T-helper 1 cell treated with Interleukin-12 subunit alpha and Interleukin-12 subunit beta and Interleukin-4 antibody, amounts not matched to agents 30 ng/mL and 1 ng/mL, for 36 hours (primary cell): ENCODE data around the gene SUGCT. TPM values are rescaled to one million over a fixed set of nuclear protein-coding genes. Genes with fewer than 3 reads are reported as not detected.

Experiments
- intact Hi-C: fragments of 100-400 bp; cut with micrococcal nuclease; formaldehyde crosslinking; loops from one replicate; pipeline ENCODE4 v1.15.1; 2024
- total RNA-seq: library from RNA; stranded (reverse); gene quantifications from 2 replicates; pipeline ENCODE4 v1.2.3, GENCODE V29; 2022

Gene SUGCT
- total RNA-seq, 1 donor from 2014 or later, result not detected

GRCh38 chr7:40848541-40849221 lies 713.9 kb downstream of the SUGCT start:
- intact Hi-C loops, result no loop called here

DNA sequence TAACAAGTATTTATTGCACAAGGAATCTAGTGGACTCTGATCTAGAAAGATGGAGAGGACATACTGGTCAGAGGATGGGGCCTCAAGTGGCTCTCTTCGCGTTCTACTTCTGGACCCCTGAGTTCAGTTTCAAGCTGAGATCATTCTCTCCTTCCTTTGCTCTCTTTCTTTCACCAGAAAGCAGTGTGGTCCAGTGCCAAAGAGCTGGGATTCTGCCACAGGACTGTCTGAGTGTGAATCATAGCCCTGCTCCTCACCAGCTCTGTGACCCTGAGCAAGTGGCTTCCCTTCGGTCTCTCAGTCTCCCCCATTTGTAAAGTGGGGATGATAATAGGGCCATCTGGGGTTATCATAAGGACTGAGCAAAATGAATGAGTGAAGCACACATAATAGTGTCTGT lies 715.2 kb downstream of the SUGCT start:
- intact Hi-C loops, result no loop called here

- intact Hi-C loops, result no loop called here
Observed at GRCh38 chr7:40851001-40851400, 716.2 kb downstream of the SUGCT start.

GRCh38 chr7:40859076-40859475 lies 724.3 kb downstream of the SUGCT start:
- intact Hi-C loops, result no loop called here

GRCh38 chr7:40859965-40860543 lies 725.2 kb downstream of the SUGCT start:
- intact Hi-C loops, result no loop called here

DNA sequence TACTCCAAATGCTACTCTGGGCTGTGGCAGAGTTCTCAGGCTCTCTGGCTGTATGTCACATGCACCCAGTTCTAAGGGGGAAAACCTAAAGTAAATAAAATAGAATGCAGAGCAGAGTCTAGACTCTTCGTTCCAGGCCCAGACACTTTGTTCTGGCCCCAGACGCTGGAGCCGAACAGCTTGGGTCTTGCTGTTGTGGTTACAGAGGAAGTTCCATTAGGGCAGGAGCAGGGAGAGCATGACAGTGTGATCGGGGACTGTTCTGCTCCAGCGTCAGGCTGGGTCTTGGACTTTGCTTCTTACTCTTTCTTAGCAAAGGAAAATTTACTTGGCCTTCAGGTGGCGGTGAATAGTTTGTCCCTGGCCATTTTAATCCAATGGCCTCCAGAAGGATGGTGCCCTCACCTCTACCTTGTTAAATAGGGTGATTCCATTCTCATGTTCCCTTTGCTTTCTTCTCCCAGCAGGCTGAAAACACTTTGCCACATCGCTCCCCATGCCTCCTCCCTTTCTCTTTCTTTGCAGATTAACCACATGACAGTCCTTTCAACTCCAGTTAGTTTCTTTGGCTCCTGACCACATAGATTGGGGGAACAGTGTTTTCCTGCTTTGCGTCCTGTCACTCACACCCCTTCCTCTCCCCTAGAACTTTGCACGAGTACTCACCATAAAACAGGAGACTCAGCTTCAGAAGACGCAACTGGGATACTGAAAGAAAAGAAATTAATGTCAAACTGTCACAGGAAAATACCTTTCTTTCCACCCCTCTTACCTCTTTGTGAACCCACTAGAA lies 730.8 kb downstream of the SUGCT start:
- intact Hi-C loops, result no loop called here

DNA sequence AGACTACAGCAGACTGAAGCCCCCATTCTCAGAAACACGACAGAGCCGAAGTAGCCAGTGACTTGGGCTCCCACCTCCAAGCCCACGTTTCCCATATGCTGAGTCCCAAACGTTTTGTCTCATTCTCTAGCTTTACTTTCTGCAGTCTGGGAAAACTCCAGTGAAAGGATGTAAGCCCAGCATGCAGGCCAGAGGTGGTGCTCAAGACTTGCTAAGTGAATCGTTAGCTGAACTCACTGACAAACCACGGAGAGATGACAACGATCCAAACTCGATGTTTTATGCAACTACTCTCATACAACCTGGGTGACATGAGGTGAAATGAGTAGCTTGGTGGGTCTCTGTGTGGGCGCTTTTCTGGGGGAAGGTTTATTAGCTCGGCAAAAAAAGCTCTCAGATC lies 731.8 kb downstream of the SUGCT start:
- intact Hi-C loops, result no loop called here

GRCh38 chr7:40870108-40870507 lies 735.3 kb downstream of the SUGCT start:
- intact Hi-C loops, result no loop called here

GRCh38 chr7:40873248-40873647 lies 738.4 kb downstream of the SUGCT start:
- intact Hi-C loops, result no loop called here

DNA sequence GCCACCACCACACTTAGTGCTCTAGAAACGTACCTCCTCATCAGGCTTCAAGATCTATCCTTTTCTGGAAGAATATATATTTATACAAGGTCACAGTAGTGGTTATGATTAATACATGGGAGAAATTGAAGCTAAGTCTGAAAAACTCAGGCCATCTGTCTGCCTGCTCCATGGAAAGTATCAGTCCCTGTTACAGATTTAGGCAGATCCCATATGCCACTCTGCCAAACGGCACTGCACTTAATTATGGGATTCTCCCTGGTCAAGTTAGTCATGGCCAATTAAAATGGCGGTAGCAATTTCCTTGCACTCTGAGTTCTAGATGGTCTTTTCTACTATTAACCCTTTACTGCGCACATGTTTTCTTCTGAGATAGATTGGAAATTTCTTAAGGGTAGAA lies 740.0 kb downstream of the SUGCT start:
- intact Hi-C loops, result no loop called here

DNA sequence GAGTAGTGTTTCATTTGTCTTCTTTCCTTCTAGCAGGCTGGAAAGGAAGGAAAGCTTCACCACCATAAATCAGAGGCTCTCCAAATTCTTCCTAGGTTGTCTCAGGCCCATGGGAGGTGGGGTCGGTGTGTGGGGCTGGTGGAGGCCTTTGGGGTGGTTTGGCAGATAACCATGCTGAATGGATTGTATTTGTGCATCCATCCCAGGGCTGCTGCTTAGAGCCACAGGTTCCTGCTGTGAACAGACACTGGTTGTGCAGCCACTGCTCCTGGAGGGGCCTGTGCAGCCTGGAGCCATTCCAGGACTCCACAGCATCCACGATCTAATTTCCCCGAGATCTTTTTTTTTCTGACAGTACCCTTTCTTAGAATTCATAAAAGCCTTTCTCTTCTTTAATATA lies 741.8 kb downstream of the SUGCT start:
- intact Hi-C loops, result no loop called here

DNA sequence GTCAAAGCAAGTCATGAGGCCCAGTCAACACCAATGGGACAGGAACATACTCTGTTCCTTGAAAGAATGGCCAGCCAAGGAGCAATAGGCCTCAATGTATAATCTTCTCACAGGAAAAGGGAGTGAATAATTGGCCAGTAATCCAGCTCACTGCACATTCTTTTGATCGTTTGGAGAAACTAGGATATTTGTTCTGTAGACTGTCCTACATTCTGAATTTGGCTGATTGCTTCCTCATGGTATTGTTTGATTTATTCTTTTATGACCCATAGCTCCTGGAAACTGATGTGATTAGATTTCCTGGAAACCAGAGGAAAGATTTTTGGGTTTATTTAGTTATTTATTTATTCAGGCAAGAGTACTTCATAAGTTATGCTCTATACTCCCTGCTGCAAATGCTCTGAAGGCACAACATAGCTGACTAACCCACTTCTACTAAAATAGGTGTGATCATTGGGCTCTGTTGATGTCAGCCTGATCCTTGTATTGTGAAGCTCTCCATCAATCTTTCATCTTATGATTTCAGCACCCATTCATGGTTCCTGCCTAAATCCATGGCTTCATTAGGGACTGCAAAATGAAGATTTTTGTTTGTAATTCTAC lies 745.2 kb downstream of the SUGCT start:
- intact Hi-C loops, result no loop called here

- intact Hi-C loops, result no loop called here
Observed at GRCh38 chr7:40880581-40880980, 745.8 kb downstream of the SUGCT start.

DNA sequence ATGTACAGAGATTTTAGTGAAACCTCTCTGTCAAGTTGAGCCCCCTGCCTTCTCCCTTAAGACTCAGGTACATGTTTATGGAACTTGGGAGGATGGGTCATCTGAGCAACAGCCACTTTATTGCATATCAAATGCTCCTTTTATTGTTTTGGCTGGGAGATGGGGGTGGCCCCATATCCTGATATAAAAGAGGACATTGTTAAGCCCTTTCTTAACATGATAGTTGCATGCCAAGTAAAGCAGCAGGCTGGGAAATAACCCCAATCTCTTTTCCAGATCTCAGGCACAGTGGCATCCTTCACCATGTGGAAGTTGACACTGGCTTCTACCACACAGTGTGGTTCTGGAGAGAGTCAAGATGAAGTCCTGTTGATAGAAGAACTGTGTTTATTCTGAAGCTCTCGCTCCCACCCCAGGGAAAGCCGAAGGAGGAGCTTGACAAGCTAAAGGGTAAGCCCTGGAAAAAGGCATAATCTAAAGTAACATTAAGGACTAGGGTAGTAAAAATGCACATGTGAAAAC lies 746.7 kb downstream of the SUGCT start:
- intact Hi-C loops, result no loop called here

DNA sequence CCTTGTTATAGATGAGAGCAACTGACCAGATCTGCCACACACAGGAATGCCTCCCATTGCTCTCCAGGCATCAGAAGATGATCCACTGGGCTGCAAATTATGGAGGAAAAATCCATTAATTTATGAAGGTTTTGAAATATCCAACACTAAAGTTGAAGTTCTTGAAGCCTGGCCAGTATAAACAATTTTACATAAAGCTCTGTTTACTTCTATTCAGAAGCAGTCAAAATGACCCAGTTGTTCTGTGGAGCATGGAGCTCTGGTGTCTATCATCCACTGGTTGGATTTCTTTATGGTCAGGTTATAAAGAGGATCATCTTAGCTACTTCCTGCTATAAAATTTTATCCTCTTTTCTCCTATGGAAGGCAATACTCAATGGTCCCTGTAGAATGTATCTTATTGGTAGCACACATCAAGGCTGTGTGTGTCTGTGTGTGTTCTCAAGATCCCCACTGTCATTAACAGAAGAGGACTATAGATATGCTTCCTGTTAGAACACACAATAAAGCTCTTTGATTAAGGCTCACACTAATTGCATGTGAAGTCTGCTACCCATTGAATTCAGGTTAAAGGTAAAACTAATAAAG lies 747.4 kb downstream of the SUGCT start:
- intact Hi-C loops, result no loop called here

- intact Hi-C loops, result no loop called here
Observed at GRCh38 chr7:40883826-40884225, 749.0 kb downstream of the SUGCT start.

- intact Hi-C loops, result no loop called here
Observed at GRCh38 chr7:40884241-40884640, 749.4 kb downstream of the SUGCT start.

DNA sequence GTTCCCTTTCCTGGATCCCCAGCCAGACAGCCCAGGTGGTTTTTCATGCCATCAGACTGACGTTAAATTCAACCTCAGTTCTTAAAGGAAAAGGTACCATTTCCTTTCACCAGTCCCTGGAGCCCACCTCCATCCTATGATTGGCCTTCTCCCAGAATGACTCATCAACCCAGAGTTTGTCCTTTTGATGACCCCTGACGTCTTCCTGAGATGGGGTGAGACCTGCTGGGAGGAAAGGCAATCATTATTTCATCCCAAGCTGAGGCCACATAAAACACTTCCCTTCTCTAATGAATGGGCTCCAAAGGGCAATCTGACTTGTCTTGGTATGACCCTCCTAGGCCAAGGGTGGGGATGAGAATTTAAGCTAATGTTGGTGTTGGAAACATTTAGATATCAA lies 750.7 kb downstream of the SUGCT start:
- intact Hi-C loops, result no loop called here

GRCh38 chr7:40887099-40887498 lies 752.3 kb downstream of the SUGCT start:
- intact Hi-C loops, result no loop called here

DNA sequence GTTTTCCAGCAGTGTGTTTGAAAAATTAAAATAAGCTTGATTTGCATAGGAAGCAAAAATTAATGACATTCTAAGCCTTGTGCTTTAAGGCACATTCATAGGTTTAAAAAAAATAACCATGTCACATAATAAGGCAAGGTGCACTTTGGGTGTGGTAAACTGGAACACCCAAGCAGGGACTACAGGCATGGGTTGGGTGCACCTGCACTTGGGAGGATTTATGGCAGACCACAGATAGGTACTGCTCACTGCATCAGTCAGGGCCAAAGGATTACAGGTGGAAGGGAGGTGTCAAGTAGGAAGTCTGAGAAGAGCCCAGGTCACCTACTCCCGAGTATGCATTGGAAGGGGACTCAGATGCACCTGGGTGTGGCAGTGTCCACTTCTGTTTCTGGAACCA lies 753.7 kb downstream of the SUGCT start:
- intact Hi-C loops, result no loop called here

DNA sequence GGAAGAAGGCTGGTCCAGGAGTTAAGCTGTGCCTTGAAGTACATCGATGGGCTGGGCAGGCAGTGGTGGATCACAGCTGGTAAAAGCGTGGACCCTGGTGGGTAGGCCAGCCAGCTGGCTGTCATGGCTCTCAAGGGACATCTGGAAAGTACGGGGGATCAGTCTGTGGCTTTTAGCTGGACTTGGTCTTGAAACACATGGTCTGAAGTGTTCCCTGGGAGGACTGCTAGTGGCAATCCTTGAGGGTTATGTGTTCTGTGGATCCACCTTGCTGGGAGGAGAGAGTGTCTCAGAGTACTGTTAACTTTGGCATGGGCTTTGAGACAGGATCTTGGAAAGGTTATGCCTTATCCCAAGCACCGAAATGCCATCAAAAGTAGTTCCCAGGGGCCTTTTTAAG lies 754.3 kb downstream of the SUGCT start:
- intact Hi-C loops, result no loop called here

GRCh38 chr7:40889539-40889938 lies 754.7 kb downstream of the SUGCT start:
- intact Hi-C loops, result no loop called here
